ENCODE results near the gene ALDH18A1.

DNA sequence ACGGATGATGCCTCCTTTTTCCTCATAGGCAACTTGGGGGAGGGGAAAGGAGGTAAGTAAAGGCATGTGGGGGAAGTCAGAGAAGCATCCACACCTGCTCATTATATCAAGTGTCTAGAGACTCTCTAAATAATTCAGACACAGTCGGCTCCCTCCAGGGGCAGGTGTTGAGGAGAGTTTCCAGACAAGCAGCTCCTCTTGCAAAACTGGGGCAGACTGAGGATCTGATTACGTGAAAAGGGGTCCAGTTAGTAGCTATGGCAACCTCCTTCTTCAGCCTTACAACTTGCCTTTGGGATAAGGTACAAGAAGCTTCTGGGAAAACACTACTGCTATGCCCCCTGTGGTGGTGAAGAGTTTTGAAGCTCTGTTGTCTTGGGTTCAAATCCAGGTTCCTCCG lies 56.4 kb downstream of the ALDH18A1 start:
- no peak for TF ChIP-seq BCL11A (IDR thresholded peaks at IDR 0.05; ENCODE audit: low read depth in 2 of 2, low read length in 2 of 2)
- TF ChIP-seq EZH2 (IDR thresholded peaks at IDR 0.05; ENCODE audit: low read depth, low read length, severe bottlenecking): no peak
- TF ChIP-seq BACH1 (IDR thresholded peaks at IDR 0.05; ENCODE audit: low read length): no peak
- no peak for TF ChIP-seq POLR2A (IDR thresholded peaks at IDR 0.05; ENCODE audit: control extremely low read depth in 1 of 2, low read depth in 2 of 2, low read length in 2 of 2)
- no peak for TF ChIP-seq EGR1 (IDR thresholded peaks at IDR 0.05; ENCODE audit: borderline replicate concordance, low read depth, low read length)
- TF ChIP-seq CTCF (IDR thresholded peaks at IDR 0.05; ENCODE audit: control extremely low read depth in 1 of 3, insufficient read depth in 1 of 3, low read depth in 1 of 3, low read length in 3 of 3): no peak
- no peak for TF ChIP-seq CBX8 (IDR thresholded peaks at IDR 0.05; ENCODE audit: borderline replicate concordance, low read depth, low read length)
- no peak for TF ChIP-seq SP4 (IDR thresholded peaks at IDR 0.05; ENCODE audit: low read length)
- TF ChIP-seq MAX (IDR thresholded peaks at IDR 0.05): no peak
- 0 out of 4 replicates have a peak, but pooled peaks of 1 of the 2 experiments have one; percentile 2 for TF ChIP-seq RAD21 (IDR thresholded peaks at IDR 0.05 in 1 of 2, conservative IDR thresholded peaks at IDR 0.05 in 1 of 2; ENCODE audit: low read depth in 2 of 2, low read length in 2 of 2)
- no peak for TF ChIP-seq EP300 (IDR thresholded peaks at IDR 0.05; ENCODE audit: borderline replicate concordance in 1 of 2, low read depth in 2 of 2, low read length in 2 of 2)
- TF ChIP-seq SIRT6 (IDR thresholded peaks at IDR 0.05; ENCODE audit: low read length): no peak
- TF ChIP-seq SP1 (IDR thresholded peaks at IDR 0.05; ENCODE audit: low read depth, low read length): no peak

Data from H1 (cell line).